Endodermal cell (in vitro differentiated cells): Measurements from ENCODE around the gene CDC6. TPM values are rescaled to one million over a fixed set of nuclear protein-coding genes. Genes with fewer than 3 reads are reported as not detected.
A peak's percentile ranks its signal among the peaks of the same experiment; 100 is the strongest.

Experiments
- DNase-seq: peaks from one replicate; pipeline ENCODE4 v3.0.0-alpha.2; 2017
- H3K27ac ChIP-seq: 2 replicates; pipeline ENCODE4 v1.5.1; 2013; ENCODE audit warnings: mild to moderate bottlenecking, low read depth, low read length, moderate library complexity
- H3K27me3 ChIP-seq: 2 replicates; pipeline ENCODE4 v1.6.1; 2013; ENCODE audit warnings: mild to moderate bottlenecking, low read length, moderate library complexity; ENCODE audit not compliant: insufficient read depth, control insufficient read depth, poor library complexity, severe bottlenecking
- H3K36me3 ChIP-seq: 2 replicates; pipeline ENCODE4 v1.7.0; 2013; ENCODE audit warnings: mild to moderate bottlenecking, low read length, moderate library complexity; ENCODE audit not compliant: control insufficient read depth, insufficient read depth
- H3K4me1 ChIP-seq: one replicate; pipeline ENCODE4 v1.7.0; 2013; ENCODE audit warnings: low read length; ENCODE audit not compliant: control insufficient read depth, insufficient read depth
- H3K4me3 ChIP-seq: 2 replicates; pipeline ENCODE4 v1.5.1; 2013; ENCODE audit warnings: mild to moderate bottlenecking, low read length, moderate library complexity
- H3K9ac ChIP-seq: 2 replicates; pipeline ENCODE4 v1.6.1; 2013; ENCODE audit warnings: mild to moderate bottlenecking, low read length, moderate library complexity; ENCODE audit not compliant: poor library complexity, severe bottlenecking; ENCODE audit errors: extremely low read depth
- H3K9me3 ChIP-seq: 2 replicates; pipeline ENCODE4 v1.6.1; 2013; ENCODE audit warnings: mild to moderate bottlenecking, low read length, moderate library complexity; ENCODE audit not compliant: control insufficient read depth
- H3K27ac Mint-ChIP-seq: 2 replicates; pipeline ENCODE4 v1.8.0; 2020; ENCODE audit warnings: mixed read lengths
- H3K27me3 Mint-ChIP-seq: 2 replicates; pipeline ENCODE4 v1.8.0; 2021; ENCODE audit warnings: mild to moderate bottlenecking, mixed read lengths; ENCODE audit not compliant: insufficient read depth
- H3K36me3 Mint-ChIP-seq: 2 replicates; pipeline ENCODE4 v1.8.0; 2020; ENCODE audit warnings: low read depth, mixed read lengths
- H3K4me1 Mint-ChIP-seq: 2 replicates; pipeline ENCODE4 v1.8.0; 2020; ENCODE audit warnings: mixed read lengths
- H3K4me3 Mint-ChIP-seq: 2 replicates; pipeline ENCODE4 v1.8.0; 2020; ENCODE audit warnings: mild to moderate bottlenecking, moderate library complexity, mixed read lengths
- H3K9me3 Mint-ChIP-seq: 2 replicates; pipeline ENCODE4 v1.8.0; 2020; ENCODE audit warnings: mild to moderate bottlenecking, mixed read lengths
- WGBS, 2 experiments: methylation state at CpG; one replicate each; pipeline versions ENCODE4 v1.1.5 to v1.1.7; 2013; ENCODE audit warnings: missing lambda C conversion rate in 2 of 2, mixed read lengths in 1 of 2; ENCODE audit not compliant: insufficient coverage in 1 of 2, insufficient read length in 1 of 2; 5-methylcytosine and 5-hydroxymethylcytosine counted together
- total RNA-seq, 2 donors: library from RNA; stranded (reverse); fragmentation: NEBNext Ultra II Directional in 1 of 2; extraction: Animal tissue kit (Norgen Biotek cat#: 25700) in 1 of 2; gene quantifications; 2 replicates in 1 of 2; 3 replicates in 1 of 2; pipeline ENCODE4 v1.2.1, GENCODE V29; 2021
- TF ChIP-seq, protein P1 (sequence below): fragments of 200-600 bp; sonication (generic); conservative IDR thresholded peaks from 2 replicates; pipeline ENCODE4 v1.5.0; 2021; ENCODE audit warnings: antibody characterized with exemption, mild to moderate bottlenecking

Gene CDC6
- total RNA-seq, 2 donors from 2014 or later = 88.4 to 95.4 TPM

DNA sequence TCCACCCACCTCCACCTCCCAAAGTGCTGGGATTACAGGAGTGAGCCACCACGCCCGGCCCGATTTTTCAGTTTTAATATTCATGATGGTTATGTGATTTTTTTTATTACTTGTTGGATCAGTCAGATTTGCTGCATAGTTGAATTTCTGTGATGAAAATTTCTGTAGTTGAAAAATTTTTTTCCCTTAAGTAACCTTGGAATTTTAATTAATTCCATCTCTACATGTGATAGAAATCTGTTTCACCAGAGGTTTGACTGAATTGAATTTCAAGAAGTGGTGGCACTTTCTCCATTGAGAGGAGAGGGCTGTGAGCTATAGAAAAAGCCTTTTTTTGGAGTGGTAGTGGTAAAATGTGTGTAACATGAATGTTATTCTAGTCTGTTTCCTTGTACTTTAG, 43.9 kb upstream of the CDC6 start:
- Histone ChIP-seq H3K36me3 (no peaks in the 10 kb centered on the region), H3K4me3 (no peak overlapping the region), H3K27me3 (no peaks in the 10 kb centered on the region), H3K9me3 (no peaks in the 10 kb centered on the region), H3K4me1 (peaks cover 2% of the 10 kb centered on the region), H3K9ac (no peak overlapping the region), H3K27ac (no peak overlapping the region)
- Mint-ChIP-seq H3K27me3 (no peaks in the 10 kb centered on the region), H3K27ac (no peak overlapping the region), H3K4me3 (no peak overlapping the region), H3K4me1 (peaks cover 9% of the 10 kb centered on the region), H3K36me3 (peaks cover 3% of the 10 kb centered on the region), H3K9me3 (no peaks in the 10 kb centered on the region)
- 96% methylated on average over 3 of the region's 3 CpGs; no CpG with 5 or more reads in 1 of the 2 experiments for WGBS, 2 experiments
- DNase-seq = no peak
- TF ChIP-seq, protein P1, sequence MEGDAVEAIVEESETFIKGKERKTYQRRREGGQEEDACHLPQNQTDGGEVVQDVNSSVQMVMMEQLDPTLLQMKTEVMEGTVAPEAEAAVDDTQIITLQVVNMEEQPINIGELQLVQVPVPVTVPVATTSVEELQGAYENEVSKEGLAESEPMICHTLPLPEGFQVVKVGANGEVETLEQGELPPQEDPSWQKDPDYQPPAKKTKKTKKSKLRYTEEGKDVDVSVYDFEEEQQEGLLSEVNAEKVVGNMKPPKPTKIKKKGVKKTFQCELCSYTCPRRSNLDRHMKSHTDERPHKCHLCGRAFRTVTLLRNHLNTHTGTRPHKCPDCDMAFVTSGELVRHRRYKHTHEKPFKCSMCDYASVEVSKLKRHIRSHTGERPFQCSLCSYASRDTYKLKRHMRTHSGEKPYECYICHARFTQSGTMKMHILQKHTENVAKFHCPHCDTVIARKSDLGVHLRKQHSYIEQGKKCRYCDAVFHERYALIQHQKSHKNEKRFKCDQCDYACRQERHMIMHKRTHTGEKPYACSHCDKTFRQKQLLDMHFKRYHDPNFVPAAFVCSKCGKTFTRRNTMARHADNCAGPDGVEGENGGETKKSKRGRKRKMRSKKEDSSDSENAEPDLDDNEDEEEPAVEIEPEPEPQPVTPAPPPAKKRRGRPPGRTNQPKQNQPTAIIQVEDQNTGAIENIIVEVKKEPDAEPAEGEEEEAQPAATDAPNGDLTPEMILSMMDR = no peak

DNA sequence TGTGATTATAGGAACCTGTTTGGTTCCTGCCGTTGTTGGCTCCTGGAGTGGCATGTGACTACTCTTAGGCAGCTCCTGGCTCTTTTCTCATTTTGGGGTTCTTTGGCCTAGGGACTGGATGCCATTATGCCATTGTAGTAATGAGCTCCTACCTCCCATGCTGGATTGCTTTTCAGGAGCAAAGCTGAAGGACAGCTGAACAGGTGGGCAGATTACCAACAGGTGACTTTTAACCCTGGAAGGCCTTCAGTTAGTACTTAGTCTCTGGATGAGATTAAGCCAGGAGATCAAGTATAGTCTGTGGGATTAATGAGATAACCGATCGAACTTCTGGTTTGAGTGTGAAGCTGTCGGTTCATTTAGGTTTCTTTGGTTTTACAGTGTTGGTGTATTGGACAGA, 43.4 kb upstream of the CDC6 start:
- 93 to 100% methylated on average over 1 to 4 of the region's 4 CpGs for WGBS, 2 experiments
- Mint-ChIP-seq H3K4me1 (peaks cover 9% of the 10 kb centered on the region), H3K27ac (peak overlapping the region; percentile 25), H3K27me3 (no peaks in the 10 kb centered on the region), H3K9me3 (no peaks in the 10 kb centered on the region), H3K36me3 (peaks cover 6% of the 10 kb centered on the region), H3K4me3 (no peak overlapping the region)
- Histone ChIP-seq H3K4me3 (no peak overlapping the region), H3K9me3 (no peaks in the 10 kb centered on the region), H3K36me3 (no peaks in the 10 kb centered on the region), H3K9ac (no peak overlapping the region), H3K4me1 (peaks cover 2% of the 10 kb centered on the region), H3K27ac (no peak overlapping the region), H3K27me3 (no peaks in the 10 kb centered on the region)
- no peak for DNase-seq
- TF ChIP-seq, protein P1 = no peak

DNA sequence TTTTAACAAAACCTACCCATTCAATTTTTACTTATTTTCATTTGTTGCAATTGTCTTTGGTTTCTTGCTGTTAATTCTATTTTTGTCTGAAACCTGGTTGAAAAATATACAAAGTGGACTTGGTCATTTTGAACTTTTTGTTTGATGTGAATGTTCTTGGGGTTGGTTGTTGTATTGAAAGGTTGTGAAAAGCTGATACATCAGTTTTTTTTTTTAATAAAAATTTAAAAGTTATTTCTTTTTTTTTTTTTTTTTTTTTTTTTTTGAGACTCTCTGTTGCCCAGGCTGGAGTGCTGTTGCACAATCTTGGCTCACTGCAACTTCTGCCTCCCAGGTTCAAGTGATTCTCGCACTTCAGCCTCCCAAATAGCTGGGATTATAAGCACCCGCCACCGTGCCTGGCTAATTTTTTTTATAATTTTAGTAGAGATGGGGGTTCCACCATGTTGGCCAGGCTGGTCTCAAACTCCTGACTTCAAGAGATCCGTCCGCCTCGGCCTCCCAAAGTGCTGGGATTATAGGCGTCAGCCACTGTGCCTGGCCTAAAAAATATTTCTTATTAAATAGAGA, 39.7 kb upstream of the CDC6 start:
- Mint-ChIP-seq H3K27me3 (no peaks in the 10 kb centered on the region), H3K4me3 (no peak overlapping the region), H3K4me1 (peaks cover 6% of the 10 kb centered on the region), H3K27ac (no peak overlapping the region), H3K36me3 (peaks cover 10% of the 10 kb centered on the region), H3K9me3 (no peaks in the 10 kb centered on the region)
- TF ChIP-seq, protein P1 = no peak
- H3K27me3 ChIP-seq = no peaks in the 10 kb centered on the region
- H3K27ac ChIP-seq = no peak overlapping the region
- no peaks in the 10 kb centered on the region for H3K9me3 ChIP-seq
- H3K4me1 ChIP-seq = peaks cover 2% of the 10 kb centered on the region
- H3K4me3 ChIP-seq = no peak overlapping the region
- WGBS, 2 experiments = 96 to 97% methylated on average over 7 of the region's 7 CpGs
- H3K9ac ChIP-seq = no peak overlapping the region
- no peak for DNase-seq
- H3K36me3 ChIP-seq = no peaks in the 10 kb centered on the region
